NCI-H2171 treated with DMSO at 0.1 percent for 48 hours (cell line): ENCODE results near the gene USP15.

Experiments
- DNase-seq: peaks from one replicate; lab custom pipeline; 2025; lab: John Stamatoyannopoulos, UW

The USP15 gene

DNA sequence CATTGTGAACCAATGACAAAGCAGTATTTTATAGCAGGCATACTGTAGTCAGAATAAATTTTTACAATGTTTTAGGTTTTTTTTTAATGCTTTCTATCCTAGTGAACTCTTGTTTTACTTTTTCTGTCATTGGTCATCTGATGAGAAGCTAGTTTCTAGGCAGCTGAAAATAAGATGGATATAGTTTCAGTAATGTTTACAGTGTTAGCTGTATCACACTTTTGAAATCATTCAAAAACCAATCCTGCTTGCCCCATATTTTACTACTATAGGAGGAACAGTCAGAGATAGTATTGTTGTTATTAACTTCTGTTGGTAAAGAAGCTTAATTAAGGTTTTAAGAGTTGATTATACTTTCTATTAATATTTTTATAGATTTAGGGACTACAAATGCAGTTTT lies 24.5 kb downstream of the USP15 start:
- DNase-seq: no peak

GRCh38 chr12:62285284-62285683 lies 25.1 kb downstream of the USP15 start:
- DNase-seq: no peak

DNA sequence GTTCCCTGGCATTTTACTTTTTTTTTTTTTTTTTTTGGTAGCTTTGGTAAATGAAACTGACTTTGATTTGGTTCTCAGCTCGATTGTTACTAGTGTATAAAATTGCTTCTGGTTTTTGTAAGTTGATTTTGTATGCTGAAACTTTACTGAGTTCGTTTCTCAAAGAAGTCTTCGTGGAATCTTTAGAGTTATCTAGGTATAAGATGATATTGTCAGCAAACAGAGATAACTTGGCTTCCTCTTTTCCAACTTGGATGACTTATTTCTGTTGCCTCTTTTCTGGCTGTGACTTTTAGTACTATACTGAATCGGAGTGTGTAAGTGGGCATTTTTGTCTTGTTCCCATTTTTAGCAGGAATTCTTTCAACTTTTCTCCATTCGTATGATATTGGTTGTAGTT lies 28.1 kb downstream of the USP15 start:
- DNase-seq: no peak

DNA sequence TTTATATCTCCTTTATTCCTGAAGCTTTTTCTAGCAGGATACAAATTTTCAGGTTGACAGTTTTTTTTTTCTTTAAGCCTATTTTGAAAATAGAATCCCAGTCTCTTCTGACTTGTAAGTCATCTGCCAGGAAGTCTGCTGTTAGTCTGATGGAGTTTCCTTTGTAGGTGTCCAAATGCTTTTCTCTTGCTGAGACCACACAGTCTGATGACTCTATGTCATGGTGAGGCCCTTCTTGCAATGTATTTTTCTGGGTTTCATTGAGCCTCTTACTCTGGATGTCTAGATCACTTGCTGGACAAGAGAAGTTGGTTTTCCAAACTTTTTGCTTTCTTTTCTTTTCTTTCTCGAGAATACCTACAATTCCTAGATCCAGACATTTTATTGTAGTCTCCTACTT lies 30.6 kb downstream of the USP15 start:
- no peak for DNase-seq

DNA sequence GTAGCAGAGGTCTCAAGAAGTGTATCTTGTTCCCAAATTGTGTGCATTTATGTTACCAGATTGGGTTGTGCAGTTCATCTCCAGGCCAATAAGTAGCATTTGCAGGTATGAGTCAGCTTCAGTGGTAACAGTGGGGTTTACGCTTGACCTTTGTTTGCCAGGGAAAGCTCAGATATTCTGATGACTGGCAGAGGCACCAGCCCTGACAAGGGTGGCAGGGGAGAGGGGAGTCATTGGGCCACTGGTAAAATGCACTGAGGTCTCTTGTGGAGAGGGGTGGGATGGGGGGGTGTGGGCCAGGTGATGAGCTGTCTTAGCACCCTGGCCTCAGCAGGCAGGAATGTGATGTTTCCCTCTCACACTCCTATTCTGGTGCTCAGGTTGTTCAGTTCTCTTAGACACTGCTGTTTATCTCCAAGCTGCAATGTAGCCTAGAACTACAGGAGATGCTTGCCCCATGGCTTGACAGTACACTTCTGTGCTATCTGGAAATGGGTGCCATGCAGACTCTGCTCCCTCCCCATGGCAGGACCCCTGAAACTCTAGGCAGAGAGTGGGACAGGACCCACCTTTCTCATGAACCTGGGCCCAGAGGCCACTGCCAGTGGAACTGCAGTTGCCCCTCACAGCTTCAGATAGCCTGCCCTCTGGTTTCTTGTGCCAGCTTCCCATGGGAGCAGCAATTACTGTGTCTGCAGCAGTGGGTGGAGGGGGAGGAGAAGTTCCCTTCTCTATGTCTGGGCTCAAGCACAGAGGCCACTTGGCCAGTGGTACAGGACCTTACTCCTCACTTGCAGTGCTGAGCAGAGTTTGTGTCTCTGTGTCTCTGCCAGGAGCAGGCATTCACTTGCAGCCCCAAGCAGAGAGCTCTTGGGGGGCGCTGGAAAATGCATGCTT lies 31.9 kb downstream of the USP15 start:
- DNase-seq: no peak

- DNase-seq: no peak
Observed at GRCh38 chr12:62292761-62293344, 32.6 kb downstream of the USP15 start.

DNA sequence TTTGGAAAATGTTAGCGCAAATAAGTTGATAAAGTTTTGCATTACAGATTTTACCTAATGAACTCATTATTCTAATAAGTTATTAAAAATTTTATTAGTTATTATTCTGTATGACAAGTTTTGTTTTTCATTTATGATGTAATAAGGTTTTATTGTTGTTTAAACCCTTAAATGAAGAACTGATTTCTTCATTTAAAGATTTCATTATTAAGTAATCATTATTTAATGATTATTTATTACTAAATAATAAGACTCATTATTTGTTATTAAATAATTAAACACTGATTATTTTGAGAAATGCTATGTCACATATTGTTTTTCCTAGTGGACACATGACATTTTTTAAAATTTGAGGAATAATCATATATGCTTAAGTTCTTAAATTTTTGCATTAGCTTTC lies 34.2 kb downstream of the USP15 start:
- DNase-seq: no peak

DNA sequence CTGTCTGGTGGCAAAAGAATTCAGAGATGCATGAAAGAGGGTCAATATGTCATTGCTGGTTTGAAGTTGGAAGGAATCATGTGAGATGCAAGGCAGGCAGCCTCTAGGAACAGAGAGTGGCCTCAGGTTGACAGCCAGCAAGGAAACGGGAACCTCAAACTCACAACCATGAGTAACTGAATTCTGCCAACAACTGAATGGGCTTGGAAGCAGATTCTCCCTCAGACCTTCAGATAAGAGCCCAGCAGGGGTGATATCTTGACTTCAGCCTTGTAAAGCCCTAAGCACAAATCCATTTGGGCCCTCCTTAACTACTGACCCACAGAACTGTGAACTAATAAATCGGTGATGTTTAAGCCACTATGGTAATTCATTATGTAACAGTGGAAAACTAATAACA lies 35.8 kb downstream of the USP15 start:
- DNase-seq: no peak

GRCh38 chr12:62297321-62297720 lies 37.1 kb downstream of the USP15 start:
- DNase-seq: no peak

DNA sequence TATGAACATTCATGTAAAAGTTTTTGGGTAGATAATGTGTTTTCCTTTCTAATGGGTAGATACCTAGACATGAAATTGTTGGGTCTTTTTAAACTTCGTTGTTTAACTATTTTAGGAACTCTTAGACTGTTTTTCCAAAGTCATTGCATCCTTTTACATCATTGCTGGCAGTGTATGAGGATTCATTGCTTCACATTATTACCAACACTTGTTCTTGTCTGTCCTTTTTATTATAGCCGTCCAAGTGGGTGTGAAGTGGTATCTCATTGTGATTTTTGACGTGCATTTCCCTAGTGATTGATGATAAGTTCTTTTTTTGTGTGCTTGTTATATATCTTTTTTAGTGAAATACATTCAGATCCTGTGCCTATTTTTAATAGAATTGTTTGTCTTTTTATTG lies 39.4 kb downstream of the USP15 start:
- no peak for DNase-seq

DNA sequence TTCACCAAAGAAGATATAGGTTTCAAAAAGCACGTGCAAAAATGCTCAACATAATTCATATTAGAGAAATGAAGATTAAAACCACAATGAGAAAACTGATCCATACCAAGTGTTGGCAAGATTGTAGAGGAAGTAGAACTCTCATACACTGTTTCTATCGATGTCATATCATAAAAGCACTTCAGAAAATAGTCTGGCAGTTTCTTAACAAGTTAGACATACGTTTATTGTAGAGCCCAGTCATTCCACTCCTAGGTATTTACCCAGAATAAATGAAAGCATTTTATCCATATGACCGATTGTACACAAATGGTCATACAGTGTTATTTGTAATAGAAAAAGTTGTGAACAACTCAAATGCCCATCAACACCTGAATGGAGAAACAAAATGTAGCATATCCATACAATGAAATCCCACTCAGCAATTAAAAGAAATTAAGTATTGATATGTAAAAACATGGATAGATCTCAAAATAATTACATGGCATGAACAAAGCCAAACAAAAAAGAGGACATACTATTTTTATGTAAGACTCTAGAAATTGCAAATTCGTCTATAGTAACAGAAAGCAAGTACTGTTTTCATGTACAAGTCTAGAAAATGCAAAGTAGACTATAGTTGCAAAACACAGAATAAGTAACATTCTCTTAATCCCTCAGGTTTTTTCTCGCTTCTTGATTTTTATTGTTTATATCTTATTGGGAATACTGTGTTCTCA lies 41.0 kb downstream of the USP15 start:
- no peak for DNase-seq

GRCh38 chr12:62301799-62302133 lies 41.6 kb downstream of the USP15 start:
- no peak for DNase-seq

DNA sequence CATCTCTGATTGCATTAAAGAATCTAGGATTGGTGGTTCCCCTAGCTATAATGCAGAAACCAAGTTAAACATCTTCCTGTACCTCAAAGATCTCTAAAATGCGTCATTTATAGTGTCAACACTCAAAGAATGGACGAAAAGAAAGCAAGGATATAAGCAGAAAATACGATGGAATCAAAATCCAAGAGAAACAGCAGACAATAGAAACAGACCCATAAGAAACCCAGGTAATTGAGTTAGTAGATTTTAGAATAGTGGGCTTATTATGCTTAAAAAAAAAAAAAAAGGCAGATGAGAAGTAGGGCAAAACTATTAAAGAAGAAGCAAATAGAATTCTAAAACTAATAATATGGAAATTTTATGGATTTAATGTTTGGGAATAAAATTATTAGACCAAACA lies 44.4 kb downstream of the USP15 start:
- no peak for DNase-seq

- DNase-seq: no peak
Observed at GRCh38 chr12:62305778-62306177, 45.6 kb downstream of the USP15 start.

GRCh38 chr12:62306569-62307530 lies 46.6 kb downstream of the USP15 start:
- no peak for DNase-seq

DNA sequence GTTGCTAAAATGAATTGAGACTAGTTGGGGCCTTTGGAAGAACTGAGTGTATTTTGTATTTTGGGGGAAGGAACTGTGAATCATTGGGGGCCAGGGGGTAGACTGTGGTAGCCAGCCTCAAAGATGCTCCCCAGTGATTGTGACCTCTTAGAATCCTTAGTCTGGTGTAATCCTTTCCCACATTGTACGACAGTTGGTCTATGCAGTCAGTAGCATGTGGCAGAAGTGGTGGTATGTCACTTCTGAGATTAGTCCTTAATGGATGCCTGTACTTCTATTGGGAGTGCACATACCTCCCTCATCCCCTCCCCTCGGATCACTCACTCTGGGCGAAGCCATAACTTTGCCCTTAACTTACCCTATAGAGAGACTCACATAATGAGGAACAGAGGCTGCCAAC lies 48.0 kb downstream of the USP15 start:
- DNase-seq: no peak

DNA sequence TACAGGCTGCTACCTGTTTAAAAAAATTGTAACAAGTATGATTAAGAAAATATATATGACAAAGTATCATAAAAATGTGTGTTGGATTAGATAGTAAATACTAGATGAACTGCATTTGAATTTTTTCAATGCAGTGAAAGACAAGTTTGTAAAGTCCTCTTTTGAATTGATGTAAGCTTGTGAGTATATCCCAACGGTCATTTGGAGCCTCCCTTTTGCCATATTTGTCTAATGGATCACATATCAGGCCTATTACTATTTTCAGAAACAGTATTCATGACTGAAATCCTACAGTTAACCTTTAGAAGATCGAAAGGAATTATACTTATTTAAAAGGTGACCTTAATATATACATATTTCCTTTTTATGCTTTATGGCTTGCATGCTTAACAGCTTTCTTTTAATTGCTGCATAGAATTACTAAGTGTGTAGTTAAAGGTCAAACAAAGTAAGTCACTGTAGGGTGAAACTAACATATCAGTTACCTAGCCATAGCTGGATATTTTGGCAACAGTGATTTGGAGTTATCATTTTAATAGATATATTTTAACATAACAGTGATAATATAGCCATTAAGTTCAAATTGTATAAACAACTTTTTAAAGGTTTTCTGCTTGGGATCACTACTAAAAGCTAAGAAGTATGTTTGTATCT lies 53.6 kb downstream of the USP15 start:
- no peak for DNase-seq

DNA sequence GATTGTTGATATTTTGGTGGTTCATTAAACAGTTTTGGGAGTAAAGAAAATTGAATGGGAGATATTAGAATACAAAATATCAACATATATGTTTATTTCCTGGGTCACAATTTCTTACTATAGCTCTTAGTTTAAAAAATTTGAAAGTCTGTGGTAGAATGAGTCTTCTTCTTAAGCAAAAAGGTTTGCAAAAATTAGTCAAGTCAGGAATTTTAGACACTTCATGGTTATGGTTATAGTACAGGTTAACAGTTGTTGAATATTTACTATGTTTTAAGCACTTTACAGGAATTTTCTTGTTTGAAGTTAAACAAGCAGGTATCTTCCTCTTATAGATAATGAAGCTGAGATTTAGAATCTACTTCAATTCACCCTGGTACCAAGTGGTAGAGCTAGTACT lies 56.8 kb downstream of the USP15 start:
- DNase-seq: no peak

- no peak for DNase-seq
Observed at GRCh38 chr12:62319058-62319457, 58.9 kb downstream of the USP15 start.

GRCh38 chr12:62320054-62320453 lies 59.9 kb downstream of the USP15 start:
- no peak for DNase-seq

DNA sequence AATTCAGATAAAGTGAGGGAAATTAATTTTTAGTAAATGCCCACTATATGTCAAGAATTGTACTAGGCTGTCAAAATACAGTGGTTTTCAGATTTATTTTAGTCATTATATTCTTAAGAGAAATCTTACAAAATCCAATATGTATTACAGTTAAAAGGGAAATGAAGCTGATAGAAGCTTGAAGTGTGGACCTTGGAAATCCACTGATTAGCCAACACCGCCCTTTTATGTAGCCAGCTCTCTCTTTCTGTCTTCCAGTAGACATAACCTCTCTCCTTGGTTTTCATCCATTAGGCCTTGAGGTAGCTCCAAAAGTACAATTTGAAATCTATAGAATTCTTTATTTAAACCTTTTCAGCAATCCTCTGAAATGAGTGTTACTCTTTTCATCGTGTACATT lies 63.2 kb downstream of the USP15 start:
- DNase-seq: no peak
